ENCODE data around the gene OTOR. TPM values are rescaled to one million over a fixed set of nuclear protein-coding genes. Genes with fewer than 3 reads are reported as not detected.

Gene OTOR
- total RNA-seq, 1 experiment from 2014 or later = not detected

- peak; percentile 75 for TF ChIP-seq CTCF (conservative IDR thresholded peaks at IDR 0.05)
- Mint-ChIP-seq H3K27ac (no peak overlapping the region; a peak in 1 of 7 replicates), H3K4me3 (no peak overlapping the region), H3K9me3 (peaks cover 0 to 4% of the 10 kb centered on the region in 2 experiments; a peak in 3 of 5 replicates), H3K27me3 (ENCODE audit: low read depth) (no peaks in the 10 kb centered on the region; the same call in 1 of the 2 replicates), H3K4me1 (peaks cover 12% of the 10 kb centered on the region in 2 experiments), H3K36me3 (ENCODE audit: insufficient read depth in 1 of 3, low read depth in 3 of 3) (peaks cover 0 to 7% (median 0%) of the 10 kb centered on the region in 3 experiments; a peak in 2 of 7 replicates)
- Histone ChIP-seq H2BK120ac (ENCODE audit: low read depth, low read length, poor library complexity, severe bottlenecking) (no peak overlapping the region), H3K27me3 (ENCODE audit: insufficient read depth, low read length) (no peaks in the 10 kb centered on the region), H3K79me2 (ENCODE audit: insufficient read depth, low read length) (no peaks in the 10 kb centered on the region), H3K4ac (ENCODE audit: low read depth, low read length) (no peak overlapping the region), H3T11ph (ENCODE audit: low read length) (no peak overlapping the region), H3K27ac (ENCODE audit: insufficient read length, low read depth, low read length) (no peak overlapping the region), H3K4me1 (ENCODE audit: insufficient read depth, low read length) (no peaks in the 10 kb centered on the region; the same call in 1 of the 2 replicates), H3K79me1 (ENCODE audit: insufficient read depth, low read depth, low read length, poor library complexity, severe bottlenecking) (no peaks in the 10 kb centered on the region), H2AFZ (ENCODE audit: low read length) (no peak overlapping the region), H4K20me1 (ENCODE audit: control insufficient read depth, insufficient read depth, insufficient read length) (no peaks in the 10 kb centered on the region), H3K23me2 (ENCODE audit: insufficient read length, low read depth, low read length, poor library complexity, severe bottlenecking) (no peaks in the 10 kb centered on the region), H3K56ac (ENCODE audit: insufficient read length, low read depth, low read length) (no peak overlapping the region), H2BK20ac (ENCODE audit: low read depth, low read length, poor library complexity, severe bottlenecking) (no peak overlapping the region), H3K23ac (ENCODE audit: insufficient read length, low read depth, low read length) (no peak overlapping the region), H2BK15ac (ENCODE audit: low read depth, low read length) (no peak overlapping the region), H2BK5ac (ENCODE audit: insufficient read length, low read length) (no peak overlapping the region), H3K4me2 (ENCODE audit: insufficient read depth, insufficient read length, low read length) (no peak overlapping the region), H3K9me3 (ENCODE audit: control insufficient read depth, low read depth, low read length) (no peaks in the 10 kb centered on the region), H2AK5ac (ENCODE audit: insufficient read length, low read length) (no peak overlapping the region), H4K5ac (ENCODE audit: insufficient read length, low read depth, low read length) (no peak overlapping the region), H4K8ac (replicated peaks; ENCODE audit: insufficient read length, low read depth, low read length) (no peak overlapping the region), H3K9ac (ENCODE audit: extremely low read depth, insufficient read length, low read length) (no peak overlapping the region), H2BK12ac (ENCODE audit: insufficient read length, low read depth, low read length) (no peak overlapping the region), H3K14ac (ENCODE audit: insufficient read depth, low read length) (no peak overlapping the region), H3K18ac (ENCODE audit: insufficient read length, low read depth, low read length) (no peak overlapping the region), H4K91ac (ENCODE audit: insufficient read length, low read depth, low read length) (no peak overlapping the region)
- no CpG with 5 or more reads among the region's 11 CpGs for WGBS (ENCODE audit: extremely low coverage, insufficient read length, low lambda C conversion rate)
- peak; percentile 61 for DNase-seq
Observed at GRCh38 chr20:16749573-16749972, 1.4 kb downstream of the OTOR start.

Data from H9 (cell line).